ENCODE results near the gene PDE3B. TPM values are rescaled to one million over a fixed set of nuclear protein-coding genes. Genes with fewer than 3 reads are reported as not detected.
"Not testable (repeated sequence)": the region's sequence is repeated elsewhere in the genome, so short reads cannot be mapped to it uniquely, and the experiment has no call there.

The PDE3B gene
- total RNA-seq, 1 donor = 0.43 TPM

GRCh38 chr11:14676068-14676467 is 32.5 kb downstream of the PDE3B start:
- no peak for TF ChIP-seq CTCF (IDR thresholded peaks at IDR 0.05; ENCODE audit: insufficient read depth, low read depth, low read length)
- H3K4me3 ChIP-seq (ENCODE audit: low read depth, low read length) = no peak overlapping the region
- DNase-seq (ENCODE audit: low read depth) = no peak

GRCh38 chr11:14677146-14677545 is 33.5 kb downstream of the PDE3B start:
- no peak overlapping the region for H3K4me3 ChIP-seq (ENCODE audit: low read depth, low read length)
- TF ChIP-seq CTCF (IDR thresholded peaks at IDR 0.05; ENCODE audit: insufficient read depth, low read depth, low read length) = no peak
- no peak for DNase-seq (ENCODE audit: low read depth)

GRCh38 chr11:14678350-14678749 is 34.7 kb downstream of the PDE3B start:
- H3K4me3 ChIP-seq (ENCODE audit: low read depth, low read length) = no peak overlapping the region
- no peak for DNase-seq (ENCODE audit: low read depth)
- TF ChIP-seq CTCF (IDR thresholded peaks at IDR 0.05; ENCODE audit: insufficient read depth, low read depth, low read length) = no peak

- no peak for DNase-seq (ENCODE audit: low read depth)
- H3K4me3 ChIP-seq (ENCODE audit: low read depth, low read length) = no peak overlapping the region
- TF ChIP-seq CTCF (IDR thresholded peaks at IDR 0.05; ENCODE audit: insufficient read depth, low read depth, low read length) = no peak
These were observed 36.1 kb downstream of the PDE3B start for GRCh38 chr11:14679662-14680061.

GRCh38 chr11:14684234-14684915 is 40.8 kb downstream of the PDE3B start:
- H3K4me3 ChIP-seq (ENCODE audit: low read depth, low read length); DNase-seq (ENCODE audit: low read depth): not testable (repeated sequence)

GRCh38 chr11:14687456-14687855 is 43.9 kb downstream of the PDE3B start:
- no peak for DNase-seq (ENCODE audit: low read depth)
- no peak for TF ChIP-seq CTCF (IDR thresholded peaks at IDR 0.05; ENCODE audit: insufficient read depth, low read depth, low read length)
- H3K4me3 ChIP-seq (ENCODE audit: low read depth, low read length) = no peak overlapping the region

GRCh38 chr11:14687943-14688627 is 44.5 kb downstream of the PDE3B start:
- TF ChIP-seq CTCF (IDR thresholded peaks at IDR 0.05; ENCODE audit: insufficient read depth, low read depth, low read length) = no peak
- no peak for DNase-seq (ENCODE audit: low read depth)
- no peak overlapping the region for H3K4me3 ChIP-seq (ENCODE audit: low read depth, low read length)

- not testable (repeated sequence) for DNase-seq (ENCODE audit: low read depth); H3K4me3 ChIP-seq (ENCODE audit: low read depth, low read length)
These were observed 52.1 kb downstream of the PDE3B start for GRCh38 chr11:14695656-14696055.

Measured in fibroblast of villous mesenchyme (primary cell).